Measurements from ENCODE around the gene CORO2B.

GRCh38 chr15:68559345-68560310 is 19.2 kb upstream of the CORO2B start:
- TF ChIP-seq CTCF (IDR thresholded peaks at IDR 0.05) (peak; percentile 97 to 98 (median 98)), POLR2AphosphoS5 (IDR thresholded peaks at IDR 0.05) (no peak), POLR2A (IDR thresholded peaks at IDR 0.05) (no peak), EP300 (IDR thresholded peaks at IDR 0.05) (no peak)
